ENCODE results near the gene DLGAP1. TPM values are rescaled to one million over a fixed set of nuclear protein-coding genes. Genes with fewer than 3 reads are reported as not detected.
A peak's percentile ranks its signal among the peaks of the same experiment; 100 is the strongest.

Gene DLGAP1
- total and polyA plus RNA-seq, 2 experiments from 2014 or later, result 17.0 to 48.5 TPM

- H3K4me1 ChIP-seq (ENCODE audit: insufficient read depth), result peaks cover 18% of the 10 kb centered on the region; the same call in 1 of the 2 replicates
- H3K36me3 ChIP-seq (ENCODE audit: insufficient read depth), result no peaks in the 10 kb centered on the region
- H3K4me2 ChIP-seq, result no peak overlapping the region
- Mint-ChIP-seq H3K9me3 (no peaks in the 10 kb centered on the region), H3K27ac (peak overlapping the region; percentile 12; the same call in 1 of the 2 replicates), H3K4me3 (no peak overlapping the region), H3K36me3 (ENCODE audit: low read depth) (no peaks in the 10 kb centered on the region), H3K4me1 (peaks cover 21% of the 10 kb centered on the region), H3K27me3 (ENCODE audit: insufficient read depth, low read depth, poor library complexity) (no peaks in the 10 kb centered on the region)
- peak; percentile 58 for ATAC-seq
- no peak overlapping the region for H3K27ac ChIP-seq (ENCODE audit: low read depth)
- H3K79me2 ChIP-seq (replicated peaks; ENCODE audit: insufficient read depth), result peaks cover 7% of the 10 kb centered on the region; the same call in 1 of the 2 replicates
- no peaks in the 10 kb centered on the region for H3F3A ChIP-seq (replicated peaks; ENCODE audit: low read depth)
- no peak overlapping the region for H3K4me3 ChIP-seq
- H3K27me3 ChIP-seq (ENCODE audit: insufficient read depth), result no peaks in the 10 kb centered on the region
- no peaks in the 10 kb centered on the region for H4K20me1 ChIP-seq (replicated peaks; ENCODE audit: insufficient read depth)
- TF ChIP-seq CREB1 (CRISPR knock-in tag; IDR thresholded peaks at IDR 0.05; ENCODE audit: low read depth), result no peak
- TF ChIP-seq CTCF (conservative IDR thresholded peaks at IDR 0.05; ENCODE audit: low read depth in 2 of 2), result no peak
- TF ChIP-seq JUNB (IDR thresholded peaks at IDR 0.05; ENCODE audit: unreplicated experiment), result no peak
- no peak for TF ChIP-seq NANOG (IDR thresholded peaks at IDR 0.05; ENCODE audit: borderline replicate concordance)
- TF ChIP-seq POLR2AphosphoS5 (IDR thresholded peaks at IDR 0.05; ENCODE audit: low read depth), result no peak
- no peak for TF ChIP-seq EZH2phosphoT487 (IDR thresholded peaks at IDR 0.05; ENCODE audit: unreplicated experiment)
- TF ChIP-seq ZNF114 (CRISPR knock-in tag; IDR thresholded peaks at IDR 0.05), result no peak
- TF ChIP-seq ZNF462 (CRISPR knock-in tag; IDR thresholded peaks at IDR 0.05), result no peak
- TF ChIP-seq STAT1 (IDR thresholded peaks at IDR 0.05; ENCODE audit: unreplicated experiment), result no peak
- no peak for TF ChIP-seq ETS1 (IDR thresholded peaks at IDR 0.05)
- no peak for TF ChIP-seq EZH2 (IDR thresholded peaks at IDR 0.05; ENCODE audit: low read depth, unreplicated experiment)
- no peak for TF ChIP-seq ZNF331 (CRISPR knock-in tag; IDR thresholded peaks at IDR 0.05; ENCODE audit: low read depth)
- no peak overlapping the region for H2AFZ ChIP-seq
- no peaks in the 10 kb centered on the region for H3K9me2 ChIP-seq (ENCODE audit: insufficient read depth)
- DNase-seq (ENCODE audit: low spot score), result no peak
Measured at GRCh38 chr18:4283746-4284291, 171.3 kb downstream of the DLGAP1 start.

Measured in GM23338 (cell line).